OCI-LY7 (cell line): ENCODE measurements around the gene PARD3B. TPM values are rescaled to one million over a fixed set of nuclear protein-coding genes. Genes with fewer than 3 reads are reported as not detected.

Experiments used
- BruUV-seq: library from RNA; stranded (reverse); fragments of 400-500 nt; replicated peaks from 2 replicates; lab custom pipeline; 2021; lab: Mats Ljungman, UMichigan
- CTCF ChIA-PET: fragments of 300-600 bp; sonication (Branson Sonifier 250); formaldehyde crosslinking; loops from one replicate; lab custom pipeline; 2022; ENCODE audit warnings: antibody characterized with exemption; ENCODE audit not compliant: unreplicated experiment; lab: Charles Lee
- POLR2A ChIA-PET: fragments of 300-600 bp; sonication (Branson Sonifier 250); formaldehyde crosslinking; loops from one replicate; lab custom pipeline; 2022; ENCODE audit warnings: antibody characterized with exemption; lab: Charles Lee
- DNase-seq: peaks from one replicate; pipeline ENCODE4 v3.0.0-alpha.2; 2015; ENCODE audit warnings: low spot score
- H2AFZ ChIP-seq: fragments of 200-600 bp; sonication (generic), shearing (Covaris generic); 2 replicates; pipeline ENCODE4 v1.6.1; 2014; ENCODE audit warnings: mild to moderate bottlenecking, antibody characterized with exemption, low read length, moderate library complexity
- H3K27ac ChIP-seq: fragments of 200-600 bp; sonication (generic); 2 replicates; pipeline ENCODE4 v1.5.1; 2014; ENCODE audit warnings: mixed run types, low read depth, mild to moderate bottlenecking, moderate library complexity, low read length, inconsistent platforms; ENCODE audit not compliant: poor library complexity, severe bottlenecking
- H3K36me3 ChIP-seq: fragments of 200-600 bp; sonication (generic); 2 replicates; pipeline ENCODE4 v1.6.1; 2014; ENCODE audit warnings: mild to moderate bottlenecking, antibody characterized with exemption, low read length, moderate library complexity, mixed read lengths; ENCODE audit not compliant: insufficient read depth
- H3K4me1 ChIP-seq: fragments of 200-600 bp; sonication (generic); 2 replicates; pipeline ENCODE4 v1.5.1; 2014; ENCODE audit warnings: mild to moderate bottlenecking, low read length; ENCODE audit not compliant: insufficient read depth, poor library complexity, severe bottlenecking
- H3K4me2 ChIP-seq: fragments of 200-600 bp; sonication (generic); 2 replicates; pipeline ENCODE4 v1.6.1; 2014; ENCODE audit warnings: mild to moderate bottlenecking, low read length
- H3K4me3 ChIP-seq: fragments of 200-600 bp; sonication (generic); 2 replicates; pipeline ENCODE4 v1.5.1; 2014; ENCODE audit warnings: mild to moderate bottlenecking, low read depth, low read length; ENCODE audit not compliant: poor library complexity, severe bottlenecking
- H3K79me2 ChIP-seq: fragments of 200-600 bp; sonication (generic); 2 replicates; pipeline ENCODE4 v1.6.1; 2016; ENCODE audit warnings: low read depth, mild to moderate bottlenecking, low read length, moderate library complexity, mixed read lengths; ENCODE audit not compliant: insufficient read depth
- H3K9me2 ChIP-seq: fragments of 200-600 bp; sonication (generic); 2 replicates; pipeline ENCODE4 v1.6.1; 2016; ENCODE audit warnings: mild to moderate bottlenecking, low read length, mixed read lengths; ENCODE audit not compliant: insufficient read depth
- H3K9me3 ChIP-seq: fragments of 200-600 bp; sonication (generic); 2 replicates; pipeline ENCODE4 v1.6.1; 2014; ENCODE audit warnings: mild to moderate bottlenecking, mixed run types, low read length, mixed read lengths
- H4K20me1 ChIP-seq: fragments of 200-600 bp; sonication (generic); 2 replicates; pipeline ENCODE4 v1.6.1; 2014; ENCODE audit warnings: mild to moderate bottlenecking, antibody characterized with exemption, low read length, moderate library complexity, mixed read lengths; ENCODE audit not compliant: insufficient read depth
- CTCF ChIP-seq: fragments of 200-600 bp; sonication (generic); conservative IDR thresholded peaks from 2 replicates; pipeline ENCODE4 v1.5.1; 2014; ENCODE audit warnings: mild to moderate bottlenecking, antibody characterized with exemption, low read length, moderate library complexity, mixed read lengths
- EZH2phosphoT487 ChIP-seq: fragments of 200-600 bp; sonication (generic); IDR thresholded peaks from 2 replicates; pipeline ENCODE4 v1.6.1; 2018; ENCODE audit warnings: low read depth, borderline replicate concordance, mild to moderate bottlenecking, mixed run types, antibody characterized with exemption, low read length, moderate library complexity, mixed read lengths
- intact Hi-C: fragments of 100-400 bp; cut with micrococcal nuclease; formaldehyde crosslinking; loops from one replicate; pipeline ENCODE4 v1.10.0; 2022; ENCODE audit not compliant: unreplicated experiment
- total RNA-seq, 2 experiments: library from RNA; depleted of rRNA in 1 of 2; stranded (reverse); fragments of >200 nt in 1 of 2; shearing (Covaris generic) in 1 of 2; gene quantifications; 2 replicates each; pipeline ENCODE4 v1.2.3, GENCODE V29; 2014 to 2022

PARD3B gene
- total RNA-seq, 2 experiments from 2014 or later: not detected

- no TSS peak for BruUV-seq
- H3K9me2 ChIP-seq: no peaks in the 10 kb centered on the region
- no peaks in the 10 kb centered on the region for H3K79me2 ChIP-seq
- H3K27ac ChIP-seq: no peak overlapping the region
- H3K4me1 ChIP-seq: no peaks in the 10 kb centered on the region
- TF ChIP-seq EZH2phosphoT487 (no peak), CTCF (0 out of 2 replicates have a peak, but pooled peaks have one; percentile 18)
- H3K4me3 ChIP-seq: no peak overlapping the region
- no peaks in the 10 kb centered on the region for H3K36me3 ChIP-seq
- POLR2A ChIA-PET: interaction anchor here (1.0 kb wide), 1 partner anchor 17 kb away, joined by 3 read pairs; no protein-coding TSS in a partner anchor
- intact Hi-C loops: no loop called here
- no peak for DNase-seq
- no peaks in the 10 kb centered on the region for H4K20me1 ChIP-seq
- H3K4me2 ChIP-seq: no peak overlapping the region
- H3K9me3 ChIP-seq: no peaks in the 10 kb centered on the region
- H2AFZ ChIP-seq: no peak overlapping the region
- CTCF ChIA-PET: no interaction called here
These were observed 1051.3 kb downstream of the PARD3B start for GRCh38 chr2:205596581-205596980.

GRCh38 chr2:205605638-205606304 lies 1060.5 kb downstream of the PARD3B start:
- intact Hi-C loops: no loop called here
- H3K36me3 ChIP-seq: no peaks in the 10 kb centered on the region
- CTCF ChIA-PET: no interaction called here

More at GRCh38 chr2:205605638-205606304, 1060.5 kb downstream of the PARD3B start:
- Histone ChIP-seq H4K20me1 (no peaks in the 10 kb centered on the region), H3K9me2 (no peaks in the 10 kb centered on the region), H3K4me3 (no peak overlapping the region), H3K79me2 (no peaks in the 10 kb centered on the region), H3K27ac (no peak overlapping the region), H3K9me3 (no peaks in the 10 kb centered on the region), H3K4me1 (no peaks in the 10 kb centered on the region), H2AFZ (no peak overlapping the region), H3K4me2 (no peak overlapping the region)
- TF ChIP-seq EZH2phosphoT487 (no peak), CTCF (no peak)
- BruUV-seq: no TSS peak
- DNase-seq: no peak
- POLR2A ChIA-PET: no interaction called here
